GM18499 (cell line): ENCODE data around the gene RPS6KB2.

Experiments used
- ATAC-seq: cut with Tn5 transposase; IDR thresholded peaks from one replicate; pipeline ENCODE4 v1.9.1; 2021; ENCODE audit warnings: moderate number of reproducible peaks; ENCODE audit not compliant: insufficient read depth, unreplicated experiment

Gene RPS6KB2

DNA sequence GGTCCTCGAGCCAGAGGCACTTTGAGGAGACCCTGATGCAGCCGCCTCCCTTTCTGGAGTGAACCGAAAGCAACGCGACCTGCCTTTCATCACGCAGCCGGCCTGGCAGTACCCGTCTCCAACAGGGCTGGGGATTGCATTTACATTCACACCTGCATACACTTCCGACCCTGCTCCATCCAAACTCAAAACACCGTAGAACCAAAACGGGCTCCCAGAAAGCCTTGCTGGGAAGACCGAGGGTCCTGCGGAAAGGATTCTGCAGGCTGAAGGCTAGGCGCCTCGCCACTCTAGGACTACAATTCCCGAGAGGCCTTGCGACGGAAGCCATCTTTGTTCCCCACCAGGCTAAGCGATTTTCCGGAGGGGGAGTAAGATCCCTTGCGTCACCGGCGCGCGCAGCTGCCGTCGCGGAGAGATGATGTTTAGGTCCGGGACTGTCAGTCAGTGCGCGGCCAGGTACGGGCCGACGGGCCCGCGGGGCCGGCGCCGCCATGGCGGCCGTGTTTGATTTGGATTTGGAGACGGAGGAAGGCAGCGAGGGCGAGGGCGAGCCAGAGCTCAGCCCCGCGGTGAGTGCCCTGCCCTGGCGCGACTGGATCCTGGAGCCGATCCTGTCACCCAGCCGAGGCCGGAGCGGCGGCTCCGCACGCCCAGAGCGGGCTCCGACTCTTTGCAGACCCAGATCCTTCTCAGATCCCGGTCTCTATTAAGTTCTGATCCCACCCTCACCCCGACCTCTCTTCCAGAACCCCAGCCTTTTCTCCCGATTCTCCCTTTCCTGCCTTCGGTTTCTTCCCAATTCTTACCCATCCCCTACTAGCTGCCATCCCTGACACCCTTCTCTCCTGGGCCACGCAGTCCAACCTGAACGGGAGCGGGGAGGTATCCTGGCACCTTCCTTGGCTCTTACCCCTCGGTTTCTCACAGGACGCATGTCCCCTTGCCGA lies at the start of gene RPS6KB2:
RPS6KB2 (plus strand) TSS at position 443 of the 950 bp plus-strand sequence; CDS start at position 495, 52 bp downstream.
- peak; percentile 55 for ATAC-seq

DNA sequence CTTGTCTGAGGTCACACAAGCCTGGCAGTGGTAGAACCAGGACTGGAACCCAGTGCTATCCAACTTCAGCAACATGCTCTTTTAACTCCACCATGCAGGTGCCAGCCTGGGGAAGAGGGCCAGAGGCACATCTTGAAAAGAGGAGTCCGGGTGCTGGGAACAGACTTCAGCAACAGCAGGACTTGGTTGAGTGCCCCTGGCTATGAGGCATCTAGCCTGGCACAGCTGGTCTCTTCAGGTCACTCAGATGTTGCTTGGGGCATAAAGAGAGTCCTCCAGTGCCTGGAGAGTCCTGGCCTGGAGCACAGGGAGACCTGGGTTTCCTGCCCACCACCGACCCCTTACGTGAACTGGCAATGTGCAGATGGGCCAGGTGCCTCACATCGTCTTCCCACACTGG lies 49.8 kb upstream of the RPS6KB2 start:
- ATAC-seq = no peak

DNA sequence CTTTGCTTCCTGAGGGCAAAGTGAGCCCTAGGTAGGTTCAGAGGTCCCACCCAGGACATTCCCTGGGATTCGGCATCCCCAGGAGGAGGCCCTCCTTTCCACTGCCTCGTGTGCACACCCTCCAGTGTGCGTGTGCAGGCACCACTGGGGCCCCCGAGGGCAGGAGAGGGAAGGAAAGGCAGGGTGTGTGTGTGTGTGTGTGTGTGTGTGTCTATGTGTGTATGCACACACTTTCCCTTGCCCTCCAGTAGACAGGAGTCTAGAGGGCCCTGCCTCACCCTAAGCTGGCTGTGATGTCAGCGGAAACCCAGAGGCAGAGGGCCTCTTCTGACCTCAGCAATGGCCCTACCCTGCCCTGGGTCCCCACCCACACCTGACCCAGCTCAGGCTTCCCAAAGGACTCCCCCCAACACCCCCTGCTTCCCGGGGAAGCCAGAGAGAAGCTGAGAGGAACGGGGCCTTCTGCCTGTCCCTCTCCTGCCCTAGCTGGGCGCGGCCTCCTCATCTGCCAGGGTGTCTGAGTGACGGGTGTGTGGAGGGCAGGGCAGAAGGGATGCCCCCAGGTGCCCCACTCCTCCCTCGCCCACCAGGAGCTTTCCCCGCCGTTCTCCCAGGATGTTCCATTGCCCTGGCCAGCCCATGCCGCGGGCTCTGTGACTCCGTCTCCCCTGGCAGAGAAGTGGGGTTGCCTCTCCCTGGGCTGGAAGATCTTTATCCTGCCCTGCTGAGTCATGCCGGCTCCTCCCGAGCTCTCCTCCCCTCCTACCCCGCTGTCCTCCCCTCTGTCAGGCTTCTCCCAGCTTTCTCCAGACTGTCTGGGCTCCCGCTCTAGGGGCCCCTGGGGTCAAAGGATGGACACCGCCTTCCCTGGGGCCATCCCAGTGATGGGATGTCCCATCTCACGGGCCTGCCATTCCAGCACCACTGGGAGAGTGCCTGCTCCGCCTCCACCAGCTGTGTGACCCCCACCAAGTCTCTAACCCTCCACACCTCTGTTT lies 48.9 kb upstream of the RPS6KB2 start:
- ATAC-seq = no peak

- no peak for ATAC-seq
Measured at GRCh38 chr11:67381244-67381972, 46.9 kb upstream of the RPS6KB2 start.

GRCh38 chr11:67382276-67383136 lies 45.8 kb upstream of the RPS6KB2 start:
- ATAC-seq = no peak

DNA sequence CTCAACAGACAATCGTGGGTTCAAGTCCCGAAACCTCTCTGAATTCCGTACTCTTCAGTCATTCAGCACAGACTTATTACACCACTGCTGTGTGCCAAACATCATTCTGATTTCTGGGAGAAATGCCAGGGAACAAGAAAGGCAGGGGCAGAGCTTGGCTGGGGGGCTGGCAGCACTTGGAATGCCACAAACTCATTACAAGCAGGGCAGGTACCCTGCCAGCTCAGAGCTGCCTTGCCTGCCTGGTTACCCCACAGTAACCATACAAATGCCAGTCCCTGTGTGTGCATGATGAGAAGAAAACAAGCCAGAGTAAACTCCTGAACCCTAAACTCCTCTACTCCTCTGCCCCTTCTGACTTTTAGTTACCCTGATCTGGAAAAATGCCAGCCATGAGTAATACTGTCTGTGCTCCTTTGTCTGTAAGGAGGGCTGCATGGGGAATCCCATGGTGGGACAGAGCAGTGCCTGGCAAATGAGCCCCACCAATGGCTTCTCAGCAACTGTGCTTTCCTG lies 43.4 kb upstream of the RPS6KB2 start:
- no peak for ATAC-seq

- no peak for ATAC-seq
Measured at GRCh38 chr11:67387069-67387468, 41.2 kb upstream of the RPS6KB2 start.

GRCh38 chr11:67387518-67387917 lies 40.8 kb upstream of the RPS6KB2 start:
- ATAC-seq = no peak

- no peak for ATAC-seq
Measured at GRCh38 chr11:67389477-67389876, 38.8 kb upstream of the RPS6KB2 start.

DNA sequence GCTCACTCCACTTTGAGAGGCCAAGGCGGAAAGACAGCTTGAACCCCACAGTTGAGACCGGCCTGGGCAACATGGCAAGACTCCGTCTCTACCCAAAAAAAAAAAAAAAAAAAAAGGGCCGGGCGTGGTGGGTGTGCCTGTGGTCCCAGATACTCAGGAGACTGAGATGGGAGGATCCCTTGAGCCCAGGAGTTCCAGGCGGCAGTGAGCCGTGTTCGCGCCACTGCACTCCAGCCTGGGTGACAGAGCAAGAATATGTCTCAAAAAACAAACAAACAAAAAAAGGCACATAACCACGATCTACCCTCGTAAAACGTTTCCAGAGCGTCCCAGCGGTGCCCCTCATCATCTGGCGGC lies 37.4 kb upstream of the RPS6KB2 start:
- no peak for ATAC-seq

- no peak for ATAC-seq
Measured at GRCh38 chr11:67391304-67392182, 36.8 kb upstream of the RPS6KB2 start, which contains the start of gene RAD9A. Gene RAD9A (plus strand): TSS chr11:67391986. CDS start chr11:67392045, 59 bp downstream.

GRCh38 chr11:67392183-67392715 lies 36.0 kb upstream of the RPS6KB2 start:
- no peak for ATAC-seq

GRCh38 chr11:67393437-67393836 lies 34.9 kb upstream of the RPS6KB2 start:
- ATAC-seq = no peak

- no peak for ATAC-seq
Measured at GRCh38 chr11:67393990-67394389, 34.3 kb upstream of the RPS6KB2 start.

GRCh38 chr11:67395555-67396258 lies 32.6 kb upstream of the RPS6KB2 start:
- no peak for ATAC-seq

DNA sequence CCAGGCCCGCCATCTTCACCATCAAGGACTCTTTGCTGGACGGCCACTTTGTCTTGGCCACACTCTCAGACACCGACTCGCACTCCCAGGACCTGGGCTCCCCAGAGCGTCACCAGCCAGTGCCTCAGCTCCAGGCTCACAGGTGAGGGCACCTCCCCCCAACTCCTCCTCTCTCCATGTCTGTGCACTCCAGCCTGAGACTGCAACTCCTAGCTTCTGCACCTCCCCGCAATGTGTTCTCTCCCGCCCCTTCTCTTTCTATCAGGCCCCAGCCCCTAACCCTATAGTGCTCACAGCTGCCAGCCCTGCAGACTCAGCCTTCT lies 32.1 kb upstream of the RPS6KB2 start:
- no peak for ATAC-seq
